ENCODE measurements around the gene TEAD1.

The TEAD1 gene

DNA sequence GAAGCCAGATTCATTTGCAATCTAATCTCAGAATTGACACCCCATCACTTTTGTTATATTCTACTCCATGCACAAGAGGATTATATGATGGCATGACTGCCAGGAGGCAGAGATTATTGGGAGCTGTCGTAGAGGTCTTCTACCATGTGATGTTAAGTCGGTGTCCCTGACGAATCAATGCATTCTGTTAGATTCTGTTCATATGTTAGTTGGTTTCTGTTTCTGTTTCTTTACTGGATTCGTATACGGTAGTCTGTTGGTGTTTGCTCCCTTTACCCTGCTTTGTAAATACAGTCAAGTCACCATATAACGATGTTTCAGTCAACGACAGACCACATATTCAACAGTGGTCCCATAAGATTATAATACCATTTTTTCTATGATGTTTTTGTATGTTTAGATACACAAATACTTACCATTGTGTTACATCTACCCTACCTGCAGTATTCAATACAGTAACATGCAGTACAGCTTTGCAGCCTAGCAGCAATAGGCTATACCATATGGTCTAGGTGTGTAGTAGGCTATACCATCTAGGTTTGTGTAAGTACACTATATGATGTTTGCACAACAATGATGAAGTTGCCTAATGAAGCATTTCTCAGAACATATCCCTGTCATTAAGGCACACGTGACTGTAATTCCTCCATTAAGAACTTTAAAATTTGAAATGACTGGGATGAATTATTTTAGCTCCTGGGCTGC, 312.1 kb downstream of the TEAD1 start:
- no peak for DNase-seq (ENCODE audit: low read depth)

DNA sequence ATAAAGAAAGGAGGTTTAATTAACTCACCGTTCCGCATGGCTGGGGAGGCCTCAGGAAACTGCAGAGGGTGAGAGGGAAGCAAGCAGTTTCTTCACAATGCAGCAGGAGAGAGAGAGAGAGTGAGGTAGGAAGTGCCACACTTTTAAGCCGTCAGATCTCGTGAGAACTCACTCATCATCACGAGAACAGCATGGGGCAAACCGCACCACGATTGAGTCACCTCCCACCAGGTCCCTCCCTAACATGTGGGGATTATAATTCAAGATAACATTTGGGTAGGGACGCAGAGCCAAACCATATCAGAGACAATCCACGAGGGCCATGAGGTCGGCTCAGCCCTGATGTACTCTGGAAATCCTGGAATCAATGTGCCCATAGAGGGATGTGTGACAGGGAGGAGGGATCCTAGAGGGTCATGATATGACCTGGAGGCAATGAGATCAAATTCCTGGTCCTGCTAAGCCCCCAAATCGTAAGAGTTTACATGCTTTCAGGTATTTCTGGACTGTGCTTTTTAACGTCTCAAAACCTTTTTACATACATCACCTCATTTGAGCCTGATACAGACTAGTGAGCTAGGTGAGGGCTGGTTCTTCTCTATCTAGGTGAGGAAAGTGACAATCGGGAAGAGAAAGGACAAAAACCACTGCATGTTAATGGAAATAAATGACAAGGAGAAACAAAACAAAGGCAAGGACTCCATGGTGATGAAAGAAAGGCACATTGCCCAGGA, 315.4 kb downstream of the TEAD1 start:
- DNase-seq (ENCODE audit: low read depth): no peak

DNA sequence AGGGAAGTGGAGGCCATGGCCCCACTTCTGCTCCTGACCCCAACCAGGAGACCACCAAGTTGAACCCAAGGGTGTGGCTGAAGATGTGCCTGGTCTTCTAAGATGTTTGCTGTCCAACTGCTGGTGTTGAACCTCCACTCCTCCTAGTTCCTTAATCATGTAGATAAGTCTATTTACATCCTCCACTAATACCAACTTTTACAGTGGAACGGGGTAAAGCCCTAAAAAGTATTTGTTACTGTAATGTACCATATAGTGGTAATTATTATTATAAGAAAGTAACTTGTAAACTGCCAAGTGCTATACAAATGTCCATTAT, 315.9 kb downstream of the TEAD1 start:
- DNase-seq (ENCODE audit: low read depth): no peak

DNA sequence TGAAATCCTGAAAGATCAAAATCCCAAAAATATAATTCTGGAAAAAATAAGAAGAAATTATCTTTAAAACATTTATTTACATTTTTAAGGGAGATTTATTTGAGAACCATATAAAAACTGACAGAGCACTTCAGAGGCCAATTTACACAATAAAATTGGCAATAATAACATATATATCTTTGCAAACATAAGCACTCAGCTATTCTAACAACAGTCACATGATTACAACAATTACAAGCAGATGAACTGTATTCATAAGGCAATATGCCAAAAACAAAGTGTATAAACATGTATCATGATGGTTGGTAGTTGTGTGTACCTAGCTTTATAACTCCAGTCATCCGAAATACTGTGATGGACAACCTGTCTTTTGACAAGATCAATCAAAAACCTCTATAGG, 317.2 kb downstream of the TEAD1 start:
- DNase-seq (ENCODE audit: low read depth): no peak

DNA sequence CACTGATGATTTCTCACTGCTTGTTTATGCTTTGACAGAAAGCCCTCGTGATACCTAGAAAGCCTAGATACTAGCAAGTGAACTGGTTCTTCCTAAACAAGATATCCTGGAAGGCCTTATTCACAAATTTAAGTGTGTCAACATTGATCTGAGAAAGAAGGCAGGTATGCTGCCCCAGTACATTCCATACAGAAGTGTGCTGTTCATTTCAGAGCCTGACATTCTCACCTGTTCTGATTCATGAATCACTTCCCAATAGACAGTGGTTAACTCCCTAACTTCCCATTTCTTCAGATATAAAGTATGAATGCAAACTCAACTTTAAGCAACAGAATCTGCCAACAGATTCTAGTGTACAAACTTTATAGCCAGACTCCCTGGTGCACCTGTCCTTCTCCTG, 319.4 kb downstream of the TEAD1 start:
- DNase-seq (ENCODE audit: low read depth): no peak
